Activated naive CD8-positive, alpha-beta T cell treated with anti-CD3 and anti-CD28 coated beads, Interleukin-2, amount 50 U/mL, for 16 hours (primary cell): ENCODE results near the gene SLC43A2.

ENCODE experiments used
- DNase-seq: peaks from one replicate; pipeline ENCODE4 v3.0.0-alpha.2; 2020; ENCODE audit warnings: low read depth, low spot score

Gene SLC43A2

DNA sequence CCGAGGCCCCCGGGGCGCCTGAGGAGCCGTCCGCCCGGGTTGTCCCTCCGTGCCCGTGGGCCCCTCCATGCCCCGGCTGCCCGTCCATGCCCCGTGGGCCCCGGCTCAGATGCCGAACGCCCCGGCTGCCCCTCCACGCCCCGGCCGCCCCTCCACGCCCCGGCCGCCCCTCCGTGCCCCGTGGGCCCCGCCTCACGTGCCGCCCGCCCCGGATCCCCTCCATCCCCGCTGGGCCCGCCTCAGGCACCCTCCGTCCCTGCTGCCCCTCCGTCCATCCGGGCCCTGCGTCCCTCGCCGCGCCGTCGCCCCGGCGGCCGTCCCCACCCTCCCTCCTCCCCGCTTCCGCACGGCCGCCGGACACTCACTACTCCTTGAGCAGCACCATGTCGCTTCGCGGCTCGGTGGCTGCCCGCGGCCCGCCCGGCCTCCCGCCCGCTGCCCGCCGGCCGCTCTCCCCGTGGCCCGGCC, 66.4 kb downstream of the SLC43A2 start:
- no peak for DNase-seq

DNA sequence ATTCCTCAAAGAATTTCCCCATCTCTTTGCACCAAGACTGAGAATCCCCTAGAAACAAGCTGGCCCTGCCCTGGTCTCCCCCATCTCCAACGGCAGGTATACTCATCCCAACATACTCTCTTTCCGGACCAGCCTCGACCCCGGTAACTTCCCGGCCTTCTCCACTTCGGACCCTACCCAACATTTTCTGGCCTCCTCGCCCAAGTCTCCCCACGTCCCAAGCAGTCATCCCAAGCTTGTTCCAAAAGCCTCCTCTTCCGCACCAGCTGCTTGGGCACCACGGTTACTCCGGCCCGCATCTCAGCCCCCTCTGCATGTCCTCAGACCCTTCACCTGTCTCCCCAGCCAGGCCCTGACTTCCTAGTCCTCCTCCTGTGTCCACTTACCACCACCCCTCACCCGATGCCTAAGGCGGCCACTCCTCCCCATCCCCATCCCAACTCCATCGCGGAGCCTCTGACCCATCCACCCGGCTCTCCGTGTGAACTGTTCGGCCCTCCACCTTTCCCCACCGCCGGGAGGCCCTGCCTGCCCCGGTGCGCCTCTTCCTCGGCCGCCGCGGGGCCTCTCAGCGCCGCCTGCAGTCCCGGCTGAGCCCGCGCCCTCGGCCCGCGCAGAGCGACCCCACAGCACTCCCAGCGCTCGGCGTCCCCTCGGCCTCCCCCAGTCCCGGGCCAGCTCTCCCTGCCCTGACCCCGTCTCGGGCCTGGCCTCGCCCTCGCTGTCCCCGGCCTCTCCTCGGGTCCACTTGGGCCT, 67.0 kb downstream of the SLC43A2 start:
- no peak for DNase-seq

DNA sequence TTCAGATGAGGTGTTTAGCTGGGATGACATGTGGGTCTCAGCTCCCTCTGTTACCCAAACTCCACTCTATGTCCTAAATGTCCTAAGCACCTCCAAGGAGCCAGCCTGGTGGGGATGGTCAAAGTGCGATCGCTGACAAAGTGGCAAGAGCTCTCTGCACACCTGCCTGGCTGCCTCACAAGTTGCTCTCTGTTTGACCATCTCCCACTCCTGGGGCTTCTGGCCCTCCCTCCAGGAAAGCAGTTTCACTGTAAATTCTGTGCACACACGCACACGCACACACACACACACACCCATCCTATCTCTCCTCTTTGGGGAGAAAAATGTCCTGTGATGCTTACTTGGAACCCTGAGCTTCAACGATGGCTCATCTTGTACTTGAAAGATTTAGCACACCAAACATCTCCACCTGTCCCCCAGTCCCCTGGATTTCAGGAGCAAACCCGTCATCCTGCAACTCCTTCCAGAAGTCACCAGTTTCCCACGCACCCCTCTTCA, 67.7 kb downstream of the SLC43A2 start:
- DNase-seq = no peak

DNA sequence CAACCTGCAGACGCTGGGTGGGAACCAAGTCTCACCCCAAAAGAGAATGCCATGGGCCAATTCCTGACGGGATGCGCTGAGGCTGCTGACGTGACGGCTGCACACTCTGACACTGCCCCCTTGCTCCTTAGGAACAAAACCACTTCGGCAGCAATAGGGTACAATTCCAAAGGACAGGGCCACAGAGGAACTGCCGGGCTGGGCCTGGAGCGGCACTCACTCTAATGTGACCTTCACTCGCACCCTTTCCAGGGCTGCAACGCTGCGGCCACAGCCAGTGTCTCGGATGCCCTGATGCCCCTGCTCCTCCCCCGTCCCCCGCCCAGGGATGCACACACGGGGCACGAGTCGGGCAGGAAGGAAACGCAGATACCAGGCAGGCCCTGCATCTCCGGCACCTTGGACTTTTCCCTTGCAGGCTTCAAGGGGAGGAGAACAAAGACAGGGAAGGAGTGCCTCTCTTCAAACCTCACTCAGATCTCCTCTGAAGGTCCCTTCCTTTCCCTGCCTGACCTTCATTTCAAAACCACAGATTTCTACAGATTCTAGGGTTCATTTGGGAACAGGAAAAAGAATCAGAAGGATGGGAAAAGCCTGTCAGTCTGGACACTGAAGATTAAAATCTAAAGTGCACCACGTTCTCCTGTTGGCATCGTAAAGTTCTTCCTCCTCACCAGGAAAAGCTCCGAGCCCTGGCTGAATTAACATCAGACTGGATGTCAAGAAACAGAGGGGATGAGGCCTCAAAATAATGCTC, 68.4 kb downstream of the SLC43A2 start:
- no peak for DNase-seq

DNA sequence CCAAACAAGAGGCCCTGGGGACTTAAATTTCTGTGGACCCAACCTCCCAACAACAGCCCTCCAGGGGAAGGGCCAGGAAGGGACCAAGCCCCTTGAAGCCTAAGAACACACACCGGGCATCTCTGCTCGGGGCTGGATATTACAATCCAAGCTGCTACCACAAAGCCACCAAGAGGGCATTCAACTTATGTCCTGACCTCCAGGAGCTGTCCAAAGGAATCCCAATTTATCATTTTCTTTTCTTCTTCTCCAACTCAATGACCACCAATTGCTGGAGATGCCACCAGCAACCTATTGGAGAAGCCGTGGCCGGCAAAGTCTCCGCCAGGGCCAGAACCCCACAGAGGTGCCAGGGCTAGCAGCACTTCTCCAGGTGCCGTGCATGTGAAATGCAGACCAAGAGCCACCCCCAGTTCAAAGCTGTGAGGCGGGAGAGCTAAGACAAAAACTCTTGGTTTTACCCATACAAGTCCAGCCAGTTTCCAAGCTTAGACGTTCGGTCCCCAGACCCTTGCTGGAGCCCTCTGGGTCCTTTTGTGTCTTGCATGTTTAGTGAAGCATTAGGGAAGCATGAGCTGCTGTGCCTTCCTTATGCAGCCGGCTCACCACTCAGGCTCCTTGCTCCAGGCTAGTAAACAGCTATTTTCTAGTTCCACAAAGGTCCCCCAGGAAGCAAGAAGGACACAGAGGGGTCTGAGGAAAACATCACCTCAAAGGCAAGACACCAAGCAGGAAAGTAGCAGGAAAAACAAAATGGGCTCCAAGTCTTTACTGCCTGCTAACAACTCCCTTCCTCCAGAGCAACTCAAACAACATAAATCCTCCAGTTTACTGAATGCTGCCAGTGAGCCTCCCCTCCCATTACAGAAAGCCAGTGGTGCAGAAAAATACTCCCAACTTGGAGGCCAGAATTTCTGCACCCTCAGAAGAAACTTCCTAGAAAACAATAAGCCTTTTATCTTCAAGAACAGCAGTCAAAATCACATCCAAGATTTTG, 69.3 kb downstream of the SLC43A2 start:
- DNase-seq = no peak

DNA sequence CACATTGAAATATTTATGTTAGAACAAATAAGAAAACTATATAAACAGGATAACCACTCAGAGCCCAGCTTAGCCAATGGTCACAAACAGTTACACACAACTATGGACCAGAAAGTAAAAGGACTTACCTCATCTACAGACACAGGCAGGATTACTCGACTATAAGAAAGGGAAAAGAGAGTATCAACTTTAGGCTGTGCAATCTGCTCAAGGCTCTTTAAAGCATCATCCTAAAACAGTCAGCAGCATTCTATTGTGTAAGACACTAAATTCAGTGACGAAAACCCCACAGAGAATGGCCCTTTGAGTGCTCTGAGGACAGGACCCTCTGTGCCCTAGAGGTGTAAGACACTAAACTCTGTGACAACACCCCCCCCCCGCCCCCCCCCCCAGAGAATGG, 70.2 kb downstream of the SLC43A2 start:
- no peak for DNase-seq

DNA sequence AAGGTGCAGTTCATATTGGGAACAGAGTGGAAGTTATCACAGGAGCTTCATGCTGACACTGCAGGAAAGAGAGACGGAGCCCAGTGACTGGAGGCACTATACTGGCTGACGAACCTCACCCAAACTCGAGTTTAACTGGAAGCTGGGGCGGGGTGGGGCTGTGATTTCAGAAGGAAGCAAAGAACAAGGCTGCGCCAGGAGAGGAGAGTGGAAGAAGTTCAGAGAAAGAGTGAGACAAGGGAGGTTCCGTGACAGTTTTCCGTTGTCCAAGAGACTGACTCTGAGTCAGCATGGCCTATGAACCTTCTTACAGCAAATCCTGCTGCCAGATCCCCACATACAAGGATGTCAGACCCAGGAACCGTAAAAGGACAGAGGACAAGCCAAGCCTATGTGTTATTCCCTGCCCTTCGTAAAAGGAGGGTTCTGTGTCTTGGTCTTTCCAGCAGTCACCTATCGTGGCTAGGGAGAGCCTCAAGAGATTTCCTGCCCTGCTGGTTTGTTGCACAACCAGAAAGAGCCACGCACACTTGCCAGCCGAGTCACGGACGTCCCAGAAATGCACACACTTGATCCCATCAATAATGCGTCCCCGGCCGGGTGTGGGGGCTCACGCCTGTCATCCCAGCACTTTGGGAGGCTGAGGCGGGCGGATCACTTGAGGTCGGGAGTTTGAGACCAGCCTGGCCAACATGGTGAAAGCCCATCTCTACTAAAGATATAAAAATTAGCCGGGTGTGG, 71.1 kb downstream of the SLC43A2 start:
- DNase-seq = no peak

DNA sequence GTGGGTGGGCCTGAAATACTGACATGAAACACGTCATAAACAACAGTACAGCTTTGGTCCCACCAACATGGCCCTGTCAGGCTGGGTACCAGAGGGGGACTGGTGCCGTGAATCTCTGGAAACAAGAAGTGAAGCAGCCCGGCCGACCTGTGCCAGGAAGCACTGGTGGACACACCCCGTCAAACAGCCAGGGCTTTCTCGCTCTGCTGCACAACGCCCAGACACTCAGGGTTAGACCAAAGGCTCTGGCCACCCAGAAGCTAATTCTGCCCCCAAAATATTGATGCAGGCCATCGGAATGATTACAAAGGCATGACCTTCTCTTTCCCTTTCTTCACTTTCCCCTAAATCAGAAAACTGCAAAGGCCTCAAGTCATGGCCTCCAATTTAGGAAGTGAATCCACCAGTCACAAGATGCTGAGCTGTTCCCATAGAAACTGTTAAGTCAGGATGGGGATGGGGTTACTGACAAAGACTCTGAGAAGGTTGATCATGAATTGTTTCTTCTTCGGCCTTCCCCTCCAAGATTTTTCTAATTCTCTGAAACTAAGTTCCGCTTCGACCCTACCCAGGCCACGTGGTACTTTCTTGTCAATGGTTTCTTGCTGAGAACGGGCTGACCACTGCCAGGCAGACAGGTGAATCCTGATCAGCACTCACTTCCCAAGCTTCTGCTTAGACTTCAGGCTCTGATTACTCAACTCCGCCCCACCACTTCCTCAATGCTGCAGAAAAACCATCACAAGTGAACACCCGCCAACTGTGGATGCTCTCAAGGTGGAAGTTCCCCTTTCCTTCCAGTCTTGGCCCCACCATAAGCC, 72.8 kb downstream of the SLC43A2 start:
- DNase-seq = no peak

DNA sequence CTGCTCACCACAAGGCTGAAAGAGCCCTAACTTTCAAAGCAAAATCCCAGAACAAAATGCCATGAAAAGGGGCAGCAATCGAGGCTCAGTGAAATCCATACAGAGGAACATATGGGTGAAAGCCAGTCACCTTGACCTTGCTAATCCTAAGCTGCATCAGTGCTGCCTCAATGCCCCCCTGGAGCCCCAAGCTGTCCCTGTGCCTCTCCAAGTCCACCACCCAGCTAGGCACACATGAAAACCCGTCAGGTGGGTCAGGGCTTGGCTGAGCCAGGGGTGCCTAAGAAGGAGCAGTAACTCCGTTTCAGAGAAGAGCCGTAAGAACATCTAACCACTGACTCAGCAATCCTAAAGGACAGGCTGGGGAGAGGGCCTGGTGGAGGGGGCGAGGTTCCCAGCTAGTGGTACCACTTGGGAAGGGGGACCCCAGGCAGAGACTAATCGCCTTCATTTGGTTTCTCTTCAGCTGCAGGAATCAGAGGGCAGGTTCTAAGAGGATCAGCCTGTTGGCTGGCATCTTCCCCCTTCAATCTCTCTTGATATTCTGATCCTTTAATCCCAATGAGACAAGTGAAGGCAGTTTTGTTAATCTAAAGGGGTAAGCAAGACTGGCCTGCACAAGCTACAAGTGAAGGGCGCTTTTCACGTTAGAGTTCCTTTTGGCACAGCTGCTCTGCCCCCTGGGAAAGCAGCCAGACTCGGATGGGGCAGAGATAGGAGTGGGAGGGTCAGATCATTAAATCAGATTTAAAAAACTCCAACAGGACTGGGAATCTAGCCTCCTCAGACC, 73.7 kb downstream of the SLC43A2 start:
- no peak for DNase-seq

DNA sequence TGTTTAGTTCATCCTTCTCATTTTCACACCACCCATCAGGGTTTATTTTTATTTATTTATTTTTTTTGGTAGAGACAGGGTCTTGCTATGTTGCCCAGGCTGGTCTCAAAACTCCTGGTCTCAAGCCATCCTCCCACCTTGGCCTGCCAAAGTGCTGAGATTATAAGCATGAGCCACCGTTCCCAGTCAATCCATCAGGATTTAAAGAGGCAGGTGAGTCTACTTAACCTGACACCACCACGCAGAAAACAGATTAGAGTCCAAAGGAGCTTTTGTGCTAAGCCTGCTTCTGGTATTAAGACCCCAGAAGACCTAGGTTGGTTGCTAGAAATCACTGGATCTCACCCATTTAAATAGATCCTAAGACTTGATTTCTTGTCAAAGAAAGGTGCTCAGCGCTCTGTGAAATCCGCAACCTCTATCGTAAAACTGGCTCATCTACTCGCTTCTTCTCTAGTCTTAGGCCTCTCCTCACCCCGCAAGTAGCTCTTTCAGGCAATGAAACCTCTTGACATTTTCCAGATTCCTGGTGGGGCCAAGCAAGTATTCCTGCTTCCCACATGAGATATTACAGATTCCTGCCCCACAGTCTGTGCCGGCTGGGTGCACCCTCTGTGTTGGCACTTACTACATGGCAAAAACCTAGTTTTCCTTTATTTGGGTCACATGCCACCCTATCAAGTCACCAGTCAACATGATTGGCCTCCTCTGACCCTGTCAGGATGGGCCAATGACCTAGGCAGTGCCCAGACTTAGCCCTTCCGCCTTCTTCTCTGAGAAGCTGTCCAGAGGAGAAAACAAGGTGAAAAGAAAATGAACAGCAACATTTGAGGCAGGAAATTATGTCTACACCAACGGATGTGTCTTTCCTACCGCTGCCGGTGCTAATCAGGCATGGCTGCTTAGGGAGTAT, 75.0 kb downstream of the SLC43A2 start:
- DNase-seq = no peak

DNA sequence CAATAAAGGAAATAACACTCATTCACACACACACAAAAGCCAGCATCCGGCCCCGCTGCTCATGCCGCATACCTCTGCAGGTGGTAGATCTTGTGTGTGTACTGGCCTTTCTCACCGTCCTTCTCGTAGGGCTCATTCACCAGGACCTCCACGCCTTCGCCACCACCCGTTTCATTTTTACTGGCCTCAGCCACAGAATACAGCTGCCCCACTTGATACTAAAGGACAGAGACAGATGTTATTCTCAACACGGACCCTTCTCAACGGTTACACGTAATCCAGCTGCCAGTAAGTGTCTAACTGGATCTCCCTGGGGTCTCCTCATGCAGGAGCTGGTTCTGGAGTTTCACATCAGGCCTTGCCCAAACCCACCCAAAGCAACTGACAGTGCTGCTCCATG, 75.7 kb downstream of the SLC43A2 start:
- no peak for DNase-seq

DNA sequence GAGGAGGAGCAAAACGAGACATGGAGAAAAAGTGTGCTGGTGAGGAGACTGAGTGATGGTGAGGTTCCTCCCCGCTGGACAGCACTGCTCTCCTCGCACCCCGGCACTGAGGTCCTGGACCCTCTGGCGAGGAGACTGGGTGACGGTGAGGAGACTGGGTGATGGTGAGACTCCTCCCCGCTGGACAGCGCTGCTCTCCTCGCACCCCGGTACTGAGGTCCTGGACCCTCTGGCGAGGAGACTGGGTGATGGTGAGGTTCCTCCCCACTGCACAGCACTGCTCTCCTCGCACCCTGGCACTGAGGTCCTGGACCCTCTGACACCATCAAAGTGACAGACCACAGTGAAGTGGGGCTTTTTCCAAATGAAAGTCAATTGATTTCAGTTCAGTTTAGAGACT, 76.9 kb downstream of the SLC43A2 start:
- DNase-seq = no peak

DNA sequence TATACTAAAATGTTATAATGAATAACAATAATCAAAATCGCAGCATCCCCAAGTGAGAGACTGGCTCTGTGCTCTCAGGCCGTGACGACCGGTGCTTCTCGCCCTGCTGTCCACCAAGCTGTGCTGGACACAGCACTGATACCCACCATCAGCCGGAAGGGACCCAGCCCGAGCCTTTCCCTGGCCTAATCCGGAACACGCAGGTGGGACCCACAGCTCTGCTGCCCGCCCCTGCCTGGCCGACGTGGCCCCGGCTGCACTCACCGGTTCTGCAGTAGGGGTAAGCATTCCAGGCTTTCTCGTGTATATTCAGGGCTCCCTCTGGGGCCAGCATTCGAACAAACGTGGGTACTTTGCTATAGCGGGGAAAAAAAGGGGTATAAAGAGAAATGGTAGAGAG, 80.6 kb downstream of the SLC43A2 start:
- no peak for DNase-seq

DNA sequence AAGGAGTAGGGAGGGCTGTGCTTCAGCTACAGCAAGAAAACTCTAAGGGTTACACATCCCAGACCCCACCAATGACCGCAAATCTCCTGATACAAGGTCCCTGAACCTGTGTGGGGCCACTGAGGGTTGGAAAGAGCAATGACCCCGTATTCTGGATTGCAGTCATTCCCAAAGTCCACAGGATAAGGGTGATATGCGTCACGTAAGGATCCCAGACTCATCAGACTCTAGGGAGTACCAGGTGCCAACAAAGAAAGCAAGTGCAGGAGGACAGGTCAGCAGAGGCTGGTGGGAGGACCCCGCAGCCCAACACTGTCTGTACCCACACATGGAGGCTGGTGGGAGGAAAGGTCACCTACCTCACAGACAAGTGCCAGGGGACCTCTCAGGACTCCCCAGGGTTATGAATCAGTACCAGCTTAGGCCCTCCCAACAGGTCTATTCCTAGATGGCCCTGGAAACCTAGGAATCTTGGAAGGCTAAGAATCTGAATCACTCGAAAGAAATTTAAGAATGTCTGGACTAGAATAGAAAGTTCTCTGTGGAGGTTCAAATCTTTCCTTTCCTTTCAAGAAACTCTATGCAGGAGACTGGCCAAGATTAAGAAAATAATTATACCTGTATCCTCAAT, 82.2 kb downstream of the SLC43A2 start:
- DNase-seq = no peak

DNA sequence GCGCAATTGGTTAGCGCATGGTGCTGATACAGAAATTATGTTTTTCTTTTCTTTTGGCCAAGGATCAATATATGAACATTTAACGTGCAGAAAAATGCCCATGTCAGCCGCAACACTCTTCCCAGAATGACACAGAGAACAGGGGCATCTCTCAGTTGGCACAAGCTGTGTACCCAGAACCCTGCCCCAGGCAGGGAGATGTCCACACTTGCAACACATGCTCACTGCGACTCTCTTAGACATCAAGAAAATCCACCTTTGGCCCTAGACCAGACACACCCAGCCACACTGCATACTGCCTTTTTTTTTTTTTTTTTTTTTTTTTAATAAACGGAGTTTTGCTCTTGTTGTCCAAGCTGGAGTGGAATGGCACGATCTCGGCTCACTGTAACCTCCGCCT, 83.0 kb downstream of the SLC43A2 start:
- DNase-seq = no peak

DNA sequence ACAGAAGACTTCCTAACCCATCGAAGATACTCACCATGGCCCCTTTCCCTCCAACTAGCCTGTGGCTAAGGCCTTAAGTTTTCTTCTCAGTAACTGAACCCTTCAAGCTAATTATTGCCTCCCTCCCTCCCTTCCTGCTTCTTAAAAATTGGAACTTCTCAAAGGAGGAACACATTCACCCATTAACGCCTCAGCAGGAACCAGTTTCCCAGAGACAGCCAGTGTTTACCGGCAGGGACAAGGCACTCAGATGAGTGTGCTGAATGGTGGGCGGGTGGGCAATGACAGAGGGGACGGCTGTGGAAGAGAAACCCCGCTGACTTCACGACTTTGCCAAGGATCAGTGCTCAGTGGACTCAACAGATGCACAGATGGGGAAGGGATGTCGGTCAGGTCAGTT, 86.3 kb downstream of the SLC43A2 start:
- DNase-seq = no peak

DNA sequence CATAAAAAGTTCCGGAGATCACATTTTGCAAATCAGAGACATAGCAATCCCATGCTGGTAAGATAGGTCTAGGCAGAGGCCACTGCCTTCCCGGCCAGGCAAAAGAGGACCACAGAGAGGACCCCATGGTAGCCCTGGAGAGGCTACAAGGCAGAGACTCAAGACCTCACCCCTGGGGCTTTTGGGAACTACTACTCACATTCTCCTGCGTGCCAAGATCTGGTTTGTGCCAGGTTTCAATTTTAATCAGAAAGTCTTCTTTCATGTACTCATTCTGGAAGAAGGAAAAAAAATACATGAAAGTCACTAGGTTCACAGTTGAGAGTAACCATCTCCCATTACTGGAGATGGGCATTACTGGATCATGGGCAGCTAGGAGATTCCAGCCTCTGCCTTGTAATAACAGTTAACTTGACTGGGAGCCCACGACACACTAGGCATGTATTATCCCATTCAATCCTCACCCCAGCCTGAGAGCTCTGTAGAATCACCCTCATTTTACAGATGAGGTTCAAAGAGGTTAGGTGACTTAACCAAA, 87.2 kb downstream of the SLC43A2 start:
- DNase-seq = no peak

DNA sequence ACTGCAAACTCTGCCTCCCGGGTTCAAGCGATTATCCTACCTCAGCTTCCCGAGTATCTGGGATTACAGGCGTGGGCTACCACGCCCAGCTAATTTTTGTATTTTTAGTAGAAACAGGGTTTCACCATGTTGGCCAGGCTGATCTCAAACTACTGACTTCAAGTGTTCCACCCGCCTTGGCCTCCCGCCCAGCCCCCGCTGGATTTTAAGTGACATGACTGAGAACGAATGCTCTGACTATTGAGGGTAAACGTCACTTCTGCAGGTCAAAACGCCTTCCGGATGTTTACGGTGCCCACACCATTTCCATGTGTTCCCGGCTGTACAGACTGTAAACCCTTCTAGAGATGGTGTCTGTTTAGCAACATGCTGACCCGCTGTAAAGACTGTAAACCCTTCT, 88.8 kb downstream of the SLC43A2 start:
- no peak for DNase-seq
